Liver (tissue), 3 donors: ENCODE results near the gene MFSD6L.

Experiments
- ATF3 ChIP-seq: IDR thresholded peaks from 2 replicates; pipeline ENCODE4 v1.6.1; 2016; ENCODE audit warnings: antibody characterized with exemption
- EGR1 ChIP-seq, 2 donors: IDR thresholded peaks; 2 replicates each; pipeline ENCODE4 v1.6.1; 2016 to 2018; ENCODE audit warnings: antibody characterized with exemption in 2 of 2, low read depth in 2 of 2
- FOXA1 ChIP-seq: IDR thresholded peaks from 2 replicates; pipeline ENCODE4 v1.6.1; 2016; ENCODE audit warnings: antibody characterized with exemption
- GABPA ChIP-seq, 2 donors: IDR thresholded peaks in 1 of 2; conservative IDR thresholded peaks in 1 of 2; 2 replicates each; pipeline ENCODE4 v1.6.1; 2016; ENCODE audit warnings: antibody characterized with exemption in 2 of 2, mild to moderate bottlenecking in 1 of 2, moderate library complexity in 1 of 2
- HNF4A ChIP-seq, 2 donors: conservative IDR thresholded peaks; 2 replicates each; pipeline ENCODE4 v1.6.1; 2016; ENCODE audit warnings: antibody characterized with exemption in 2 of 2, mild to moderate bottlenecking in 2 of 2
- JUND ChIP-seq, 2 donors: IDR thresholded peaks; 2 replicates each; pipeline ENCODE4 v1.6.1; 2016; ENCODE audit warnings: antibody characterized with exemption in 2 of 2
- MAX ChIP-seq: IDR thresholded peaks from 2 replicates; pipeline ENCODE4 v1.6.1; 2016; ENCODE audit warnings: antibody characterized with exemption
- RAD21 ChIP-seq, 2 donors: IDR thresholded peaks; 2 replicates each; pipeline ENCODE4 v1.6.1; 2016; ENCODE audit warnings: antibody characterized with exemption in 2 of 2, mild to moderate bottlenecking in 2 of 2
- SP1 ChIP-seq: IDR thresholded peaks from 2 replicates; pipeline ENCODE4 v1.6.1; 2018; ENCODE audit warnings: antibody characterized with exemption, mild to moderate bottlenecking
- TAF1 ChIP-seq: conservative IDR thresholded peaks from 2 replicates; pipeline ENCODE4 v1.6.1; 2016; ENCODE audit warnings: antibody characterized with exemption, mild to moderate bottlenecking
- YY1 ChIP-seq: IDR thresholded peaks from 2 replicates; pipeline ENCODE4 v1.6.1; 2016; ENCODE audit warnings: antibody characterized with exemption, mild to moderate bottlenecking
- ZBTB33 ChIP-seq: IDR thresholded peaks from 2 replicates; pipeline ENCODE4 v1.6.1; 2016; ENCODE audit warnings: antibody characterized with exemption
- TF ChIP-seq, protein P1 (sequence below): fragments of 150-350 bp; IDR thresholded peaks from 2 replicates; pipeline ENCODE4 v1.5.1; 2017; ENCODE audit warnings: improper control_type of control experiment, low read depth, low read length; ENCODE audit not compliant: missing input control
- TF ChIP-seq, protein P2 (sequence below): IDR thresholded peaks from 2 replicates; pipeline ENCODE4 v1.6.1; 2016; ENCODE audit warnings: antibody characterized with exemption, mild to moderate bottlenecking
- donor health status: healthy.
- donor health status: healthy.

GRCh38 chr17:8835106-8835505 is 35.9 kb upstream of the MFSD6L start:
- no peak for TF ChIP-seq EGR1 (IDR thresholded peaks at IDR 0.05; ENCODE audit: low read depth in 2 of 2)
- TF ChIP-seq, protein P1, sequence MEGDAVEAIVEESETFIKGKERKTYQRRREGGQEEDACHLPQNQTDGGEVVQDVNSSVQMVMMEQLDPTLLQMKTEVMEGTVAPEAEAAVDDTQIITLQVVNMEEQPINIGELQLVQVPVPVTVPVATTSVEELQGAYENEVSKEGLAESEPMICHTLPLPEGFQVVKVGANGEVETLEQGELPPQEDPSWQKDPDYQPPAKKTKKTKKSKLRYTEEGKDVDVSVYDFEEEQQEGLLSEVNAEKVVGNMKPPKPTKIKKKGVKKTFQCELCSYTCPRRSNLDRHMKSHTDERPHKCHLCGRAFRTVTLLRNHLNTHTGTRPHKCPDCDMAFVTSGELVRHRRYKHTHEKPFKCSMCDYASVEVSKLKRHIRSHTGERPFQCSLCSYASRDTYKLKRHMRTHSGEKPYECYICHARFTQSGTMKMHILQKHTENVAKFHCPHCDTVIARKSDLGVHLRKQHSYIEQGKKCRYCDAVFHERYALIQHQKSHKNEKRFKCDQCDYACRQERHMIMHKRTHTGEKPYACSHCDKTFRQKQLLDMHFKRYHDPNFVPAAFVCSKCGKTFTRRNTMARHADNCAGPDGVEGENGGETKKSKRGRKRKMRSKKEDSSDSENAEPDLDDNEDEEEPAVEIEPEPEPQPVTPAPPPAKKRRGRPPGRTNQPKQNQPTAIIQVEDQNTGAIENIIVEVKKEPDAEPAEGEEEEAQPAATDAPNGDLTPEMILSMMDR, result no peak
- TF ChIP-seq TAF1, result no peak
- no peak for TF ChIP-seq ZBTB33
- TF ChIP-seq JUND (IDR thresholded peaks at IDR 0.05), result no peak
- no peak for TF ChIP-seq FOXA1
- TF ChIP-seq MAX, result no peak
- no peak for TF ChIP-seq YY1
- TF ChIP-seq SP1, result no peak
- TF ChIP-seq ATF3, result no peak
- TF ChIP-seq RAD21 (IDR thresholded peaks at IDR 0.05), result no peak
- no peak for TF ChIP-seq HNF4A (conservative IDR thresholded peaks at IDR 0.05)
- no peak for TF ChIP-seq GABPA (IDR thresholded peaks at IDR 0.05 in 1 of 2, conservative IDR thresholded peaks at IDR 0.05 in 1 of 2)
- TF ChIP-seq, protein P2, sequence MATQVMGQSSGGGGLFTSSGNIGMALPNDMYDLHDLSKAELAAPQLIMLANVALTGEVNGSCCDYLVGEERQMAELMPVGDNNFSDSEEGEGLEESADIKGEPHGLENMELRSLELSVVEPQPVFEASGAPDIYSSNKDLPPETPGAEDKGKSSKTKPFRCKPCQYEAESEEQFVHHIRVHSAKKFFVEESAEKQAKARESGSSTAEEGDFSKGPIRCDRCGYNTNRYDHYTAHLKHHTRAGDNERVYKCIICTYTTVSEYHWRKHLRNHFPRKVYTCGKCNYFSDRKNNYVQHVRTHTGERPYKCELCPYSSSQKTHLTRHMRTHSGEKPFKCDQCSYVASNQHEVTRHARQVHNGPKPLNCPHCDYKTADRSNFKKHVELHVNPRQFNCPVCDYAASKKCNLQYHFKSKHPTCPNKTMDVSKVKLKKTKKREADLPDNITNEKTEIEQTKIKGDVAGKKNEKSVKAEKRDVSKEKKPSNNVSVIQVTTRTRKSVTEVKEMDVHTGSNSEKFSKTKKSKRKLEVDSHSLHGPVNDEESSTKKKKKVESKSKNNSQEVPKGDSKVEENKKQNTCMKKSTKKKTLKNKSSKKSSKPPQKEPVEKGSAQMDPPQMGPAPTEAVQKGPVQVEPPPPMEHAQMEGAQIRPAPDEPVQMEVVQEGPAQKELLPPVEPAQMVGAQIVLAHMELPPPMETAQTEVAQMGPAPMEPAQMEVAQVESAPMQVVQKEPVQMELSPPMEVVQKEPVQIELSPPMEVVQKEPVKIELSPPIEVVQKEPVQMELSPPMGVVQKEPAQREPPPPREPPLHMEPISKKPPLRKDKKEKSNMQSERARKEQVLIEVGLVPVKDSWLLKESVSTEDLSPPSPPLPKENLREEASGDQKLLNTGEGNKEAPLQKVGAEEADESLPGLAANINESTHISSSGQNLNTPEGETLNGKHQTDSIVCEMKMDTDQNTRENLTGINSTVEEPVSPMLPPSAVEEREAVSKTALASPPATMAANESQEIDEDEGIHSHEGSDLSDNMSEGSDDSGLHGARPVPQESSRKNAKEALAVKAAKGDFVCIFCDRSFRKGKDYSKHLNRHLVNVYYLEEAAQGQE, result no peak
